OCI-M1 (cell line): Measurements from ENCODE around the gene CATSPER1.
A peak's percentile ranks its signal among the peaks of the same experiment; 100 is the strongest.

Experiments used
- DNase-seq: peaks from one replicate; lab custom pipeline; 2025; lab: John Stamatoyannopoulos, UW

CATSPER1 gene

GRCh38 chr11:66026017-66026529, at the start of gene CATSPER1:
CATSPER1 (minus strand) TSS chr11:66026479; CDS start chr11:66026379, 100 bp downstream.
- DNase-seq, result no peak

- no peak for DNase-seq
These were observed 49.0 kb upstream of the CATSPER1 start for GRCh38 chr11:66075273-66075672.

GRCh38 chr11:66073669-66074068, 47.4 kb upstream of the CATSPER1 start:
- DNase-seq, result no peak

- DNase-seq, result no peak
These were observed 46.2 kb upstream of the CATSPER1 start for GRCh38 chr11:66072518-66072917.

GRCh38 chr11:66072081-66072480, 45.8 kb upstream of the CATSPER1 start:
- DNase-seq, result no peak

GRCh38 chr11:66071381-66071801, 45.1 kb upstream of the CATSPER1 start:
- DNase-seq, result no peak

- DNase-seq, result peak; percentile 43
These were observed 44.5 kb upstream of the CATSPER1 start for GRCh38 chr11:66070604-66071380.

- DNase-seq, result peak; percentile 57
These were observed 43.7 kb upstream of the CATSPER1 start, which contains the start of gene PACS1 for GRCh38 chr11:66069715-66070603. PACS1 (plus strand) TSS chr11:66070272; CDS start chr11:66070487, 215 bp downstream.

GRCh38 chr11:66068923-66069714, 42.8 kb upstream of the CATSPER1 start:
- peak; percentile 57 for DNase-seq

GRCh38 chr11:66068154-66068821, 42.0 kb upstream of the CATSPER1 start:
- peak; percentile 85 for DNase-seq

- no peak for DNase-seq
These were observed 41.4 kb upstream of the CATSPER1 start for GRCh38 chr11:66067640-66068039.

GRCh38 chr11:66066751-66067150, 40.5 kb upstream of the CATSPER1 start:
- no peak for DNase-seq

GRCh38 chr11:66064571-66064970, 38.3 kb upstream of the CATSPER1 start:
- no peak for DNase-seq

- no peak for DNase-seq
These were observed 37.6 kb upstream of the CATSPER1 start for GRCh38 chr11:66063900-66064299.

- DNase-seq, result no peak
These were observed 36.1 kb upstream of the CATSPER1 start for GRCh38 chr11:66062408-66062807.

GRCh38 chr11:66061268-66061667, 35.0 kb upstream of the CATSPER1 start:
- no peak for DNase-seq

GRCh38 chr11:66059966-66060680, 33.8 kb upstream of the CATSPER1 start:
- DNase-seq, result no peak

- DNase-seq, result no peak
These were observed 30.2 kb upstream of the CATSPER1 start for GRCh38 chr11:66056501-66056900.

GRCh38 chr11:66055021-66055420, 28.7 kb upstream of the CATSPER1 start:
- DNase-seq, result no peak

GRCh38 chr11:66052664-66052982, 26.3 kb upstream of the CATSPER1 start:
- DNase-seq, result no peak
